ENCODE data around the gene LLGL2.
"Not testable (repeated sequence)": the region's sequence is repeated elsewhere in the genome, so short reads cannot be mapped to it uniquely, and the experiment has no call there.

The LLGL2 gene

DNA sequence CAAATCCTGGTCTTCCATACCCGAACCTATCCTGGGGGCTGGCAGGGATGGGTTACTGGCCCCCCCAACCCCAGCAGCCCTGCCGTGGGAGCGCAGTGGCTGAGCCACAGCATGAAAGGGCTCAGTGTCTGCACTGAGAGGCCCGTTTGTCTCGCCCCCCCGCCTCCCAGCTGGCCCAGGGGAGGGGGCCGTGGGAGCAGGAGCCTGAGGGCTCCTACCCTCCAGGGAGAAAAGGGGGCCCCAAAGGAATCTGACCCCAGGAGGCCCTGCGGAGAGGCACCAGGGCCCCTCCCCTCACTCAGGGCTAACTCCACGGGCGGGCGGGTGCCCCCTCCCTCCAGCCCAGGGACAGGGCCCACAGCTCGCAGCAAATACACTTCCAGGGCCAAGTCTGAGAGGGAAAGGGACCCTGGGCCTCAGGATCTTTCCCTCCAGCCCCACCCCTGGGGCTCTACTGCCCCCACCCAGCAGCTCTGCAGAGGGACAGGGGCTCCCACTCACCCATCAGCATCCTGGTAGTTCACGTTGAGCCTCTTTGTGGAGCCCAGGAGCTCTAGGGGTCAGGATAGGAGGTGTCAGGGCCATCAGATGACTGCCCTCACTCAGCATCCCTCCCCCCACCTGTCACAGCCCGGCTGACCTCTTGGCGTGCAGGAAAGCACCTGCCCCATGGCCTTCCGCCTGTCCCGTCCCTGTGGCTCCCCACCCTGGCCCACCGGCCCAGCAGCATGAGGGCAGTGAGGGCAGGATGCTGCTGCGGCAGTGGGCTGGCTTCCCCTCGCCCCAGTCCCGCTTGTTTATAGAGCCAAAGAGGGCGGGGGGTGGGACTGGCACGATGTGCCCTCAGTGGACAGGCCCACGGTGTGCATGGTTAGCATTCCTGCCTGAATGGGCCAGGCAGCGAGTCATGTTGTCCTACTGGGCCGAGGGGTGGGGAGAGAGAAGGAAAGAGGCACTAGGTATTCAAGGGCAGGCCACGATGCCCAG, 17.5 kb upstream of the LLGL2 start:
- DNase-seq: no peak

DNA sequence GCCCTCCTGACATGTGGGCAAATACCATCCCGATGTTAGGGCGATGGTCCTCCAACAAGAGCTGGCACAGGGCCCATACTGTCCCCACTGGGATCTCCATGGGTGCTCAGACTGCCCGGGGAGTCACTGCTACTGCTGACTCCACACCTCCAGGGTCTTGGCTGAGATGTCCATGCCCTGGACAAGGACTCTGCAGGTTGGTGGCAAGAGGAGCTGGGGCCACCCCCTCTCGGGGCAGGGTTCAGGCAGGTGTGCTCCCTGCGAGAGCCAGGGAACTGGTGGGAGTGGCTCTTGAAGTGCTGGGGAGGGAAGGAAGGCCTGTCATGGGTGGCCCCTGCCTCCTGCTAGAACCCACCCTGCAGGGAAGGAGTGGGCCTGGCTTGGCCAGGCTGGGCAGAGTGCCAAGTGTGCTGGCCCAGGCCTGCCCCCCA, 16.6 kb upstream of the LLGL2 start:
- no peak for DNase-seq

DNA sequence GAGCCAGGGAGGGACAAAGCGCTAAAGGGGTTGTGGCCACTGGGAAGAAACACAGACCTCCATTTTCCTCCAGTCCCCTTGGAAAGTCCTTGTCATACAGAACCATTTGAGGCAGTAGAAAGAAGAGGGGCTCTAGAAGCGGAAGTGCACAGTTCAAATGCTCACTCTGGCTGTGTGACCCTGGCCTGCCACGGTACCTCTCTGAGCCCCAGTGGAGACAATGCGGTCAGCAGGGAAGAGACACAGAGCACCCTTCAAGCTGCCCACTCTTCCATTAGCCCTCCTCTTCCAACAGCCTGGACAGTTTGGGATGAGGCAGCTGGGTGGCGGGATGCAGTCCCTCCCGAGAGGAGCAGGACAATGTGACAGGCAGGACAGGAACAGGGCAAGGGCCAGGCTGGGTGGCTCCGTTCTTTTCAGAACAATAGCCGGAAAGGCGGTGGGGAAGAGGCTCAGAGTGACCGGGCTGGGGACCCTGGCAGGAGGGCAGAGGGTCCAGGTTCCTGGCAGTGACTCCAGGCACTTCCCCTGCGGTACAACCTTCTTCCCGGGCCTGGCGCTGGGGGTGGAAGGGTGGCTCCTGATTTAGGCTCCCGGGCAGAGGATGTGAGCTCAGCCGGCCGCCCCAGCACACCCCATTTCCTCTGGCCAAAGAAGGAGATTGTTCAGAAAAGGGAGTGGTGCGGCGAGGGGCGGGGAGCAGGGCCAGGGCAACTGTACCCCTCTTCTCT, 15.8 kb upstream of the LLGL2 start:
- DNase-seq: no peak

DNA sequence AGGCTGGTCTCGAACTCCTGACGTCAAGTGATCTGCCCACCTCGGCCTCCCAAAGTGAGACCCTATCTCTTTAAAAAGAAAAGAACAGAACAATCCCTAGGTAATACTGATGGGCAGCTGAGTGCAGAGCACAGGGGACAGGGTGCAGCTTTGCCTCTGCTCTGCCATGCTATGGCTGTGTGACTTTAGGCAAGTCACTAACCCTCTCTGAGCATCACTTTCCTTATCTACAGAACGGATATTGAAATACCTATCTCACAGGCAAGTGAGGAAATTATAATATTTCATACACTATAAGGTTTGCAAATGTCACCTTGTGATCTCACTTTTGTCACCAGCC, 14.3 kb upstream of the LLGL2 start:
- DNase-seq: no peak

DNA sequence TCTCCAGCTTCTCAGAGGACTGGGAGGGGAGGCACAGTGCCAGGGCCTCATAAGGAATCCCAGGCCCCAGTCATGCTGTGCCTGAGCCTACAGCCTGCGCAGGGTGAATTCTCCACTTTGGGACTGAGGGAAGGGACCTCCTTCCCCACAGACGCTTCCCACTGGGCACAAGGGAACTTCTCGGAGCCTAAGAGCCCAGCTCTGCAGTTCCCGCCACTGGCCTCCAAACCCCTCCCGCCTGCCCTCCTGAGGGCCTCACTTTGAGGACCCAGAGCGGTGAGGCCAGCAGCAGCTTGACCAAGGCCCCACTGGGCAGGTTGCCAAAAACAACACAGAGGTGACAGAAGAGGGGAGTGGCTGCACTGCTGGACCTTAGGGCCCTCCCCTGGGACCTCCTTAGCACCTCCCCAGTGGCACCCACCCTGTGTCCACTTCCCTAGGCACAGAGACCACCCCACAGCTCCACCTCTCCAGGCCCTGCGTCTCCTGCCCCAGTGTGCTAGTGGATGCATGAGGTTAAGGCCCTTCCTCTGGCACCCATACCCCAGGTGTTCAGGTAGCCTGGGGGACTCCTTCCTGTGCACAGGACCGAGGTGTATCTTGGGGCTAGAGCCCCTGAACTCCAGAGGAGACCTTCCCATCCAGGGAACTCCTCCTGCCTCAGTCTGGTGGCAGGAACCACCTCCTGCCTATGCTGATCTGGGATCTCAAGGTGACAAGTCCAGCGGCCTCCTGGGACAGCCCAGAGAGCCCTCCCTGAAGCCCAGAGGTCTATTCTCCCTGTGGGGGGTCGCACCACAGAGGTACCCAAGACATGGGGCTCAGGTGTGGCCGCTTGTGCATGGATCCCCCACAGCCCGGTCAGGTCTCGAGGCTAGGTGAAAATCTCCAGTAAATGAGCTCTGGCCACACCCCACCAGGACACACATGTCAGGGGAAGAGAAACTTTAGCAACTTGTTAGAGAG, 13.6 kb upstream of the LLGL2 start:
- no peak for DNase-seq

DNA sequence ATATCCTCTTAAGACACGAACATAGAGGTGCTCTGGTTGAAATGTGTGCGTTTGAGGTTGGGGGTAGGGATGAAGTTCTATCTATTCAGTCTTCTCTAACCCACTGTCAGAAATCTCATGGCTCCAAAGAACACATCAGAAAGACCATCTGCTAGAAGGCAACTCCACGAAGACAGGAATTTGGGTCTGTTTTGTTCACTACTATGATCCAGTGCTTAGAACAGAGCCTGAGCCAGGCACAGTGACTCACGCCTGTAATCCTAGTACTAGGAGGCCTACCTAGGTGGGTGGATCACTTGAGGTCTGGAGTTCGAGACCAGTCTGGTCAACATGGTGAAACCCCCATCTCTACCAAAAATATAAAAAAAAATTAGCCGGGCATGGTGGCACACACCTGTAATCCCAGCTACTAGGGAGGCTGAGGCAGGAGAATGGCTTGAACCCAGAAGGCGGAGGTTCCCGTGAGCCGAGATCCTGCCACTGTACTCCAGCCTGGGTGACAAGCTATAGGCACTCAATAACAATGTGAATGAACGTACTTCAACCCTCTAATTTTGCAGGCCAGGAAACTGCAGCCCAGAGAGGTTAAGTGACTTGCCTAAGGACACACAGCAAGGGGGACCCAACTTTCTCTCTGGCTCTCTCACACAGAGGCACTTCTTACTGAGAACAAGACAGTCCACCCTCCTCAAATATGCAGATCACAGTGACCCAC, 12.4 kb upstream of the LLGL2 start:
- DNase-seq: no peak

DNA sequence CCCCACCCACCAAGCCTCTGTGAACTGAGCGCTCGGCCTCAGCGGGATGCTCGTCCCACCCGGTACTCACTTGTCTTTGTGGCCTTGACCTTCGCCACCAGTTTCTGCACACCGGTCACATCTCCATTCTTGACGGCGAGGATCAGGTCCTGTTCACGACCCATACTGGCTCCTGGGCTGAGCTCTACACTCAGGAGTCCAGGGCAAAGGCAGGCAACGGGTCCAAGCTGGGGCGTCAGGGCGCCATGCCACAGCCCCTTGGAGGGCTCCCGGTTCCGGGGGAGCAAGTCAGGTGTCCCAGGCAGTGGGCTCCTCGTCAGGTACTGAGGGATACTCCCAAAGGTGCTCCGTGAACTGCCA, 11.9 kb upstream of the LLGL2 start:
- DNase-seq: no peak

DNA sequence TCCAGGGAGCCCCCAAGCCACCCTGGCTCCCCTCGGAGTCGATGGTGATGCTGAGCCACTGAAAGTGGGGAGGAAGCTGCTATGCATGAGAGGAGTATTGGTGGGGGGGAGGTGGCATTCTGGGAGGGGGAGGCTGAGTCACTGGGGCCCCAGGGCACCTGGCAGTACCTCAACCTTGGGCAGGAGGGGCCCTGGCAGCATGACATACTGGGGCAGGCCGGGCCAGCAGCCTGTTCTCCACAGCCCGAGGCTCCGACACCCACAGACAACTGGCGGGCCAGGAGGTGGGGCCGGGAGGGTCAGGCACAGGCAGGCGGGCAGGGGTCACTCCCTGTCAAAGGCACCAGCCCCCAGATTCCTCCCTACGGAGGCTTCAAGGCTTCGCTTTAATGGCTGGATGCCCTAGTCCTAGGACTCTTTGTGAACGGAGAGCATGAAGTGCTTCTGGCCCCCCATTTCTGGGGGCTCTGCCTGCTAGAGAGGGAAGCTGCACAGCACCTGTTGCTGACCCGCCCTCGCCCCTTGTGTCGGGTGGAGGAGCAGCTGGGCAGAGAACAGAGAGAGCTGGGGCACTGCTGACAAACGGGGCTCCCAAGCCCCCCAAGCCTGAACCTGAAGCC, 11.1 kb upstream of the LLGL2 start:
- DNase-seq: no peak

DNA sequence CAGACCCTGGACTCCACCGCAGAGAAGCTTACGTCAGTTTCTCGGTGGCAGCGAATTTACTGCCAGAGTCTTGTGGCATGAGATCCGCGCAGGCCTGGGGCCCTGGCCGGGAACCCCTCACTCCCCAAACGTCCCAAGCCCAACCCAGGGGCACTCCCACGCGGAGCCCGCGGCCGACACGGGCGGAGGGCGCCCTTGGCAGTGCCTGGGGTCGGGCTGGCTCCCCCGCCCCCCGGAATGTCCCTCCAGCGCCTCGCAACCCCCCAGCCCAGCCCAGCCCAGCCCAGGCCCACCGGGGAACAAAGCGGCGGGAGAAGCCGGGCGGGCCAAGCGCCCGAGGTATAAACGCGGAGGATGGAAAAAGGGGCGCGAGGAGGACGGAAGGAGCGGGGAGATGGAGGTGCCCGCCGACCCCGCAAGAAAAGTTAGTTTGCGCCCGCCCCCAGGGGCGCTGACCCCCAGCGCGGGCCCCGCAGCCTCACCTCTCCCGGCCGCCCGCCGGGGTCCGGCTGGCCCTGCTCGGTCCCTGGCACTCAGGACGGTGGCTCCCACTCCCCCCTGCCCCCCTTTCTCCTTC, 10.5 kb upstream of the LLGL2 start:
- DNase-seq: no peak

DNA sequence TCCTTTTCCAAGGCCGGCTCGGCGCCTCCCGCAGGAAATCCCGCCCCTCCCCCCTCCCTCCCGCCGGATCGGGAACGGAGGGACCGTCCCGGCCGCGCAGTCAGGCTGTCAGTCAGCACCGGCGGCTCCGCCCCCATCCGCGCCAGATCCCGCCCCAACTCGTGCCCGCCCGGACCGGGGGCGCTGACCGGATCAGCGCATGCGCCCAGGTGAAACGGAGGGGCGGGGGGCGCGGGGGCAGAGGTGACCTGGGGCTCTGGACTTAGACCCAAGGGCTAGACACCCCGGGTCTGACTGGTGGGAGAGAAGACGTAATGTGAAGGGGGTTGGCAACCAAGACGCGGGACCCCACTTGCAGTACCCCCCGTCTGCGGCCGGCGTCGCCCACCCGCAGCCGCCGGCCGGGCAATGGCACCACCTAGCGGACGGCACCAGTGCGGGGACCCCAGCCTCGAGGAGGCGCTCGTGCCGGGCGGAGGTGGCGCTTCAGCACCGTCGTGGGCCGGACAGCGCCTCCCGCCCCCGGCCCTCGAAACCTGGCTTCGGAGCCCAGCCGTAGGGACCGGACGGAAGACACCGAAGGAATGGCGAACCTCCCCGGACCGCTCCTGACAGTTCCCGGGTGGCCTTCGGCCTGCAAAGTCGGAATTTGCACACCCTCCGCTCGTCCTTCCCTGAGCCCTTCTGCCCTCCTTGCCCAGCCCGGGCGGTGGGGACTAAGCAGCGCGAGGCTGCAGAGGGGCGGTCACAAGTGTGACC, 9.8 kb upstream of the LLGL2 start, which contains the start of gene CASKIN2:
Gene CASKIN2, minus strand, starts transcription at position 42 of the 759 bp plus-strand sequence. CDS start 1,733 bp downstream, outside the sequence.
- DNase-seq: peak; percentile 90

DNA sequence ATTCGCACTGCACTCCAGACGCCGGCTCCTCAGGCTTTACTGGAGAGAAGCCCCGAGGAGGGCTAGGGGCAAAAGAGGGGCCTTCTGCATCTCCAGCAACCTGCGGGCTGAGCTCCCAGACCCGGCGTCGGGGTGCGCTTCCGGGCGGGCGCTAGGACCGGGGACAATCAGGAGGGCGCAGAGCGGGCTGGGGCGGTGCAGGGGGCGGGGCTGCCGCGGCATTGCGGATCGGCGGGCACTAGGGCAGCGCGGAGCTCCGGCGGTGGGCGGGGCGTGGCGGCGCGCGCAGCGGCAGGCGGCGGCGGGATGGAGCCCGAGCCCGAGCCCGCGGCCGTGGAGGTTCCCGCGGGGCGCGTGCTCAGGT, 9.3 kb upstream of the LLGL2 start, which contains the start of gene TSEN54:
Gene TSEN54, plus strand, starts transcription at position 274 of the 364 bp plus-strand sequence. Its CDS starts 33 bp downstream, at position 307.
- DNase-seq: peak; percentile 93

DNA sequence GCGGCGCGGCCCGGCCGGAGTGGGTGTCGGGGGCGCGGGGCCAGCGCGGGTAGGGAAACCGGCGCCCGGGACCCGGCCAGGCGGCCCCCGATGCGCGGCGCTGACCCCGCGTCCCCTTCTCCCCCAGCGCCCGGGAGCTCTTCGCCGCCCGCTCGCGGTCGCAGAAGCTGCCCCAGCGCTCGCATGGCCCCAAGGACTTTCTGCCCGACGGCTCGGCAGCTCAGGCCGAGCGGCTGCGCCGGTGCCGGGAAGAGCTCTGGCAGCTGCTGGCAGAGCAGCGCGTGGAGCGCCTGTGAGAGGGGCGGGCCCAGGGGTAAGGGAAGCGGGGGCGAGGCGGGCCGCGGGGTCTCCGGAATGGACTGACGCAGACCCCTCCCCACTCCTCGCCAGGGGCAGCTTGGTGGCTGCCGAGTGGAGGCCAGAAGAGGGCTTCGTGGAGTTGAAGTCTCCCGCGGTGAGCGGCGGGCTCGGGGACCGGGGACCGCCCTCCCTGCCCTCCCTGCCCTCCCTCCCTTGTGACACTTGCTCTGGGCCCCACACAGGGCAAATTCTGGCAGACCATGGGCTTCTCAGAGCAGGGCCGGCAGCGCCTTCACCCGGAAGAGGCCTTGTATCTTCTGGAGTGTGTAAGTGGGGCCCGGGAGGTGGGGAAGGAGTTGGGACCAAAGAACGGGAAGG, 8.7 kb upstream of the LLGL2 start:
- DNase-seq: peak; percentile 69

DNA sequence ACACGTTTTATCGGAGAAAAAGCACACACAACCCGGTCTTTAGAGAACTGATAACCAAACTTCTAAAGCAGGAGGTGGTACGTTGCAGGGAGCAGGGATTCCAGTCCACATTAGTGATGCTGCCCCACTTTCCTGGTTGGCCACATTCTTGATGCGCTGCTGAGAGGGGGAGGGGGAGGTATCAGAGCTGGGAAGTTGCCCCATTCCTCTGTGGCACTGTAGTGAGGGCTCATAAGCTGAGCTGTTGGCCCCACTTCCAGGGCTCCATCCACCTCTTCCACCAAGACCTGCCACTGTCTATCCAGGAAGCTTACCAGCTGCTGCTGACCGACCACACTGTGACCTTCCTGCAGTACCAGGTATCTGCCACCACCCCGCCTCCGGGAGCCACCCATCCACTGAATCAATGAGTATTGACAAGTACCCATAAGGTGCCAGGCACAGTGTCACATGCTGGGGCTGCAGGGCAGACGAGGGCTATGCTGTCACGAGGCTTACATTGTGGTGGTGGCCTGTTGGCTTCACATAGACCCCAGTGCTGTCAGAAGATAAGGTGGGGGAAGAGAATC, 8.1 kb upstream of the LLGL2 start:
- DNase-seq: no peak

DNA sequence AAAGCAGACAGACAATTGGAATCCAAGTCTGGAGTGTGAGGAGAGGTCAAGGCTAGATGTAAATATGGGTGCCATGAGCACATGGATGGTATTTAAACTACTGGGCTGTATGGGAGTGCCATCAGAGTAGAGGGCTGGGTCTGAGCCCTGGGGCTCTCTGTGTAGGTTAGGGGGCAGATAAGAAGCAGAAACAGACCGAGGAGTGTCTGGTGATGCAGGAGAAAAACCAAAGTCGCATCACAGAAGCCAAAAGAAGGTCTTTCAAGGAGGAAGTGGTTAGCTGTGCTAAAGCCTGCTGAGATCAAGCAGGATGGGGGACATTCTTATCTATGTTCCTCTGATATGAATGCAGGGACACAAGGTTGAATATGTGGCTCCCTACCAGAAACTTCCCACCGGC, 7.3 kb upstream of the LLGL2 start:
- peak; percentile 92 for DNase-seq

DNA sequence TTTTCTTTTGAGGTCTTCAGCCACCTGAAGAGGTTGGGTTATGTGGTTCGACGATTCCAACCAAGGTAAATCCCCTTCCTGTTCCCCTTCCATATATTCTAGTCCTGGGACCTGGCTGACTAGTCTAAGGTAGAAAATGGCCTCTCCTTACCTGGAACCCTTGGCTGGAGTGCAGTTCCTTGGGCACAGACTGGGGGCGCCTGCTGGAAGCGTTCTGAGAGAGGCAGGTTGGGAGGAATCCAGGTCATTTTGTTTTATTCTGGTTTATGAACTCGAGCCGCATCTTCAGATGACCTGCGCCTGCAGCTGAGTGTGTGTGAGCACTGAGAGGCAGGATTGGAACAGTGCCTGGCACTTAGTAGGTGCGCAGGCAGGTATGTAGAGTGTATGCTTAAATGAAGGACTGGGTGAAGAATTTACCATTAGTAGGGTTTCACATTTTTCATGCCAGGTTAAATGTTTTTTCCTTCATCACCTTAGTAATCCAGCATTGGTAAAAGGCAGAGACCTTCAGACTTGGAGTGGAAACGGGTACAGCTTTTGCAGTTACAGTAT, 6.4 kb upstream of the LLGL2 start:
- DNase-seq: no peak

DNA sequence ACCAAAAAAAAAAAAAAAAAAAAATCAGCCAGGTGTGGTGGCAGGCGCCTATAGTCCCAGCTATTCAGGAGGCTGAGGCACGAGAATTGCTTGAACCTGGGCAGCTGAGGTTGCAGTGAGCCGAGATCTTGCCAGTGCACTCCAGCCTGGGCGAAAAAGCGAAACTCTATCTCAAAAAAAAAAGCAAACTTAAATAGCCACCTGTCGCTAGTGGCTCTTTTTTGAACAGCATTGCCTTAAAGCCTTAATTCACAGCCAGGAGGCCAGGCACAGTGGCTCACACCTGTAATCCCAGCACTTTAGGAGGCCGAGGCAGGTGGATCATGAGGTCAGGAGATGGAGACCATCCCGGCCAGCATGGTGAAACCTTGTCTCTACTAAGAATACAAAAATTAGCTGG, 5.1 kb upstream of the LLGL2 start:
- DNase-seq: not testable (repeated sequence)

DNA sequence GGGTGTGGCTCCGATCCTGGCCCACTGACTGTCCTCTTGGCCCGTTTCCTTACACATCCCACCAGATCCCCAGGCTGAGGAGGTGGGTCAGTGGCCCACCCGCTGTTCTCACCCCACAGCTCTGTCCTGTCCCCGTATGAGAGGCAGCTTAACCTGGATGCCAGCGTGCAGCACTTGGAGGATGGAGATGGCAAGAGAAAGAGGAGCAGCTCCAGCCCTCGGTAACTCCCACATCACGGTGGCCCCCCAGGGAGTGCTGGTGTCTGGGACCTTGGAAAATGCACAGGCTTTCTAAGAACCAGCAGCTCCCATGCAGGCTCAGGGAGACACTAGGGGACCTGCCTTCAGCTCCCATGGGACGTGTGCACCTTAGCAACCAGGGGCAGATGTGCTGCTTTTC, 4.2 kb upstream of the LLGL2 start:
- DNase-seq: no peak

DNA sequence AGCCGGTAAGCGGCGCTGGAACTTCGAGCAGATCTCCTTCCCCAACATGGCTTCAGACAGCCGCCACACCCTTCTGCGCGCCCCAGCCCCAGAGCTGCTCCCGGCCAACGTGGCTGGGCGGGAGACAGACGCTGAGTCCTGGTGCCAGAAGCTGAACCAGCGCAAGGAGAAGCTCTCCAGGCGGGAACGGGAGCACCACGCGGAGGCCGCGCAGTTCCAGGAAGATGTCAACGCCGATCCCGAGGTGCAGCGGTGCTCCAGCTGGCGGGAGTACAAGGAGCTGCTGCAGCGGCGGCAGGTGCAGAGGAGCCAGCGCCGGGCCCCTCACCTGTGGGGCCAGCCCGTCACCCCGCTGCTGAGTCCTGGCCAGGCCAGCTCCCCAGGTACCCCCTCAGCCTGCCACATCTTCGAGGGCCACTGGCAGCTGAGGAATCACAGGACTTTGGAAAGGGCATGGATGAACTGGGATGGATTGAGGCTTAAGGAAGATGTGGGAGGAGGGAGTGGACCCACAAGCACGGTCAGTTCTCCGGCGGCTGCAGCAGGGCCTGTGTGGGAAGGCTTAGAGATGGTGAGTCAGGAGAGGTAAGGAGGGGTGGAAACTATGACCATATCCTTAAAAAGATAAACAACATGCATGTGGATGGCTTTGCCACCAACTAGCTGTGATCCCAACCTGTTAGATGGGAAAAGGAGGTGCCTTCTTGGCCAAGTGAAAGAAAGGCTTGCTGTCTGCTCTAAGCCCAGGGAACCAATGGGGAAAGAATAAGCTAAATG, 3.4 kb upstream of the LLGL2 start:
- no peak for DNase-seq

Data from OCI-M1 (cell line).